HG02973 (cell line): ENCODE data around the gene CSH1.
"Not testable (repeated sequence)": the region's sequence is repeated elsewhere in the genome, so short reads cannot be mapped to it uniquely, and the experiment has no call there.

ENCODE experiments used
- ATAC-seq: cut with Tn5 transposase; IDR thresholded peaks from one replicate; pipeline ENCODE4 v1.9.1; 2021; ENCODE audit warnings: moderate library complexity; ENCODE audit not compliant: unreplicated experiment

CSH1 gene

GRCh38 chr17:63904796-63905195 lies 8.4 kb upstream of the CSH1 start:
- ATAC-seq: not testable (repeated sequence)

- ATAC-seq: not testable (repeated sequence)
Measured at GRCh38 chr17:63903787-63904201, 7.4 kb upstream of the CSH1 start.

GRCh38 chr17:63901971-63902370 lies 5.6 kb upstream of the CSH1 start:
- ATAC-seq: not testable (repeated sequence)

GRCh38 chr17:63898899-63899798 lies 2.8 kb upstream of the CSH1 start:
- ATAC-seq: not testable (repeated sequence)

- not testable (repeated sequence) for ATAC-seq
Measured at GRCh38 chr17:63894821-63895220, 1.6 kb downstream of the CSH1 start.

GRCh38 chr17:63894021-63894420 lies 2.4 kb downstream of the CSH1 start:
- ATAC-seq: not testable (repeated sequence)

- ATAC-seq: not testable (repeated sequence)
Measured at GRCh38 chr17:63892316-63893037, 3.9 kb downstream of the CSH1 start.

- not testable (repeated sequence) for ATAC-seq
Measured at GRCh38 chr17:63889026-63889848, 7.1 kb downstream of the CSH1 start.

GRCh38 chr17:63885119-63885518 lies 11.3 kb downstream of the CSH1 start:
- ATAC-seq: not testable (repeated sequence)

- ATAC-seq: not testable (repeated sequence)
Measured at GRCh38 chr17:63882626-63883126, 13.7 kb downstream of the CSH1 start.

- no peak for ATAC-seq
Measured at GRCh38 chr17:63881935-63882601, 14.3 kb downstream of the CSH1 start, which contains the start of gene GH2. GH2 (minus strand) TSS chr17:63881944; CDS start chr17:63881801, 143 bp downstream.

- not testable (repeated sequence) for ATAC-seq
Measured at GRCh38 chr17:63881337-63881736, 15.0 kb downstream of the CSH1 start.

GRCh38 chr17:63880706-63881105 lies 15.7 kb downstream of the CSH1 start:
- no peak for ATAC-seq

GRCh38 chr17:63878413-63878812 lies 18.0 kb downstream of the CSH1 start:
- ATAC-seq: not testable (repeated sequence)

- ATAC-seq: not testable (repeated sequence)
Measured at GRCh38 chr17:63874693-63875092, 21.7 kb downstream of the CSH1 start.

GRCh38 chr17:63874061-63874626 lies 22.2 kb downstream of the CSH1 start:
- ATAC-seq: not testable (repeated sequence)

- not testable (repeated sequence) for ATAC-seq
Measured at GRCh38 chr17:63873577-63873976, 22.8 kb downstream of the CSH1 start, which contains the start of gene CSH2. CSH2 (minus strand) TSS chr17:63873677; CDS start chr17:63873614, 63 bp downstream.

- not testable (repeated sequence) for ATAC-seq
Measured at GRCh38 chr17:63871646-63872365, 24.6 kb downstream of the CSH1 start.

GRCh38 chr17:63870292-63870665 lies 26.1 kb downstream of the CSH1 start:
- ATAC-seq: not testable (repeated sequence)
